ENCODE measurements around the gene TMEM82.

DNA sequence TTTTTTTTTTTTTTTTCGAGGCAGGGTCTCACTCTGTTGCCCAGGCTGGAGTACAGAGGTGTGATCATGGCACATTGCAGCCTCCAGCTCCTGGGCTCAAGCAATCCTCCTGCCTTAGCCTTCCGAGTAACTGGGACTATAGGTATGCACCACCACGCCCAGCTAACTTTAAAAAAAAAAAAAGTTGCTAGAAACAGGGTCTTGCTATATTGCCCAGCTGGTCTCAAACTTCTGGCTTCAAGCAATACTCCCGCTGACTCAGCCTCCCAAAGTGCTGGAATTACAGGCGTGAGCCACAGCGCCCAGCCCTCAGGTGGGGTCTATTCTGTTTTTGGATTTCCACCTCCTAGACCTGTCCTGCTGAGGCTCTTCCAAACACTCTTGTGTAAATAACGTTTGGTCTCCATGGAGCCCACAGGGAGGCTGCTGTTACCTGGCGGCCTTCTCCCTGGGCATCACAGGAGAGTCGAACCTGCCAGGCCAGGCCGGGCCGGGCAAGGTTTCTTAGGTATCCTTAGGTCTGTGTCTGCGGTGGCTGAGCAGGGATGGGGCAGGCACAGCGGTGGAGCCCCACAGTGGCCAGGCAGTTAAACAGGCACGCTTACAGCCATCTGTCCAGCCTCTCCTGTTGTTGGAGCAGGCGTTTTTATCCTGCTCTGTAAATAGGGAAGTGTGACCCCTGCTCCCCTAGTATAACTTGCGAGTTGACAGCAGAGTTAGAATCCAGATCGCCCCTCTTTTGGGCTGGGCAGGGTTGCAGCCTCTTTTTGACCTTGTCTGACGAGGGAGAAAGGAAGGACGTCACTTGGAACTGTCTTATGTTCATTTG lies 39.4 kb upstream of the TMEM82 start:
- no peak for TF ChIP-seq POLR2AphosphoS5 (IDR thresholded peaks at IDR 0.05; ENCODE audit: low read depth, low read length)
- TF ChIP-seq TAF1 (IDR thresholded peaks at IDR 0.05; ENCODE audit: low read depth, low read length): no peak
